HepG2 (cell line): ENCODE measurements around the gene FYTTD1. TPM values are rescaled to one million over a fixed set of nuclear protein-coding genes. Genes with fewer than 3 reads are reported as not detected.

Source experiments
- AGO2 ChIP-seq: fragments of 200-400 bp; formaldehyde crosslinking; optimal IDR thresholded peaks from 2 replicates; pipeline ENCODE3; 2017; ENCODE audit warnings: mild to moderate bottlenecking, low read depth, low read length, moderate library complexity
- ATF7-NPFF ChIP-seq: sonication (generic); formaldehyde crosslinking; IDR thresholded peaks from 2 replicates; pipeline ENCODE4 v1.8.1; 2023; ENCODE audit warnings: mild to moderate bottlenecking, low read depth, missing genetic modification reagents, moderate library complexity
- JUND ChIP-seq: sonication (generic); formaldehyde crosslinking; IDR thresholded peaks from 2 replicates; pipeline ENCODE4 v1.8.0; 2022; ENCODE audit warnings: mild to moderate bottlenecking, missing genetic modification reagents
- KDM2A ChIP-seq: sonication (generic); formaldehyde crosslinking; IDR thresholded peaks from 2 replicates; pipeline ENCODE4 v1.4.0; 2020; ENCODE audit warnings: low read depth, missing genetic modification reagents, borderline replicate concordance
- MTERF4 ChIP-seq: sonication (generic); formaldehyde crosslinking; IDR thresholded peaks from 2 replicates; pipeline ENCODE4 v1.8.0; 2023; ENCODE audit warnings: mild to moderate bottlenecking, missing genetic modification reagents
- PAX8 ChIP-seq: sonication (generic); formaldehyde crosslinking; IDR thresholded peaks from 2 replicates; pipeline ENCODE4 v1.8.0; 2022; ENCODE audit warnings: mild to moderate bottlenecking, missing genetic modification reagents, borderline replicate concordance
- POLR2G ChIP-seq: fragments of 200-400 bp; formaldehyde crosslinking; IDR thresholded peaks from 2 replicates; pipeline ENCODE4 v1.6.1; 2018; ENCODE audit warnings: mild to moderate bottlenecking, low read depth, low read length, moderate library complexity
- SAP130 ChIP-seq: IDR thresholded peaks from 2 replicates; pipeline ENCODE4 v1.6.1; 2016; ENCODE audit warnings: low read depth
- SMAD9 ChIP-seq: sonication (generic); formaldehyde crosslinking; IDR thresholded peaks from 2 replicates; pipeline ENCODE4 v1.5.1; 2020; ENCODE audit warnings: mild to moderate bottlenecking, missing genetic modification reagents
- SPEN ChIP-seq: sonication (generic); formaldehyde crosslinking; IDR thresholded peaks from 2 replicates; pipeline ENCODE4 v1.5.1; 2020; ENCODE audit warnings: low read depth, mild to moderate bottlenecking, missing genetic modification reagents
- SRSF4 ChIP-seq: fragments of 200-400 bp; formaldehyde crosslinking; IDR thresholded peaks from one replicate; pipeline ENCODE4 v1.6.1; 2018; ENCODE audit warnings: mild to moderate bottlenecking, low read depth, low read length, moderate library complexity; ENCODE audit not compliant: poor library complexity, severe bottlenecking
- ZMAT3 ChIP-seq: sonication (generic); formaldehyde crosslinking; conservative IDR thresholded peaks from 2 replicates; pipeline ENCODE4 v1.7.0; 2021; ENCODE audit warnings: missing genetic modification reagents
- ZNF773 ChIP-seq: sonication (generic); formaldehyde crosslinking; IDR thresholded peaks from 2 replicates; pipeline ENCODE4 v1.4.0; 2020; ENCODE audit warnings: missing genetic modification reagents, borderline replicate concordance
- polyA plus RNA-seq, 8 experiments: library from polyadenylated mRNA; depleted of rRNA in 3 of 8; stranded (reverse) in 7 of 8; unstranded in 1 of 8; fragments of >200 nt; fragmentation: Illumina TruSeq in 4 of 8; extraction: Trizol in 4 of 8; gene quantifications; 2 replicates each; pipeline versions ENCODE4 v1.2.1 to v1.2.3, GENCODE V29; 2011 to 2016; ENCODE audit warnings: low read depth in 4 of 8, missing spikeins in 1 of 8, mixed read lengths in 1 of 8; ENCODE audit not compliant: insufficient read depth in 1 of 8
- total RNA-seq, 5 experiments: library from RNA; depleted of rRNA; stranded (reverse); fragments of >200 nt; fragmentation: Illumina TruSeq; extraction: Trizol; gene quantifications; 2 replicates each; pipeline ENCODE4 v1.2.3, GENCODE V29; 2016; ENCODE audit warnings: low read depth in 1 of 5
- TF ChIP-seq, protein P1 (sequence below): IDR thresholded peaks from 2 replicates; pipeline ENCODE4 v1.6.1; 2012; ENCODE audit warnings: inconsistent platforms
- TF ChIP-seq, protein P2 (sequence below): sonication (generic); formaldehyde crosslinking; IDR thresholded peaks from 2 replicates; pipeline ENCODE4 v1.4.0; 2020; ENCODE audit warnings: mild to moderate bottlenecking, missing genetic modification reagents
- TF ChIP-seq, protein P3 (sequence below): sonication (generic); formaldehyde crosslinking; IDR thresholded peaks from 2 replicates; pipeline ENCODE4 v1.4.0; 2020; ENCODE audit warnings: missing genetic modification reagents
- TF ChIP-seq, protein P4 (sequence below): sonication (generic); formaldehyde crosslinking; IDR thresholded peaks from 2 replicates; pipeline ENCODE4 v1.4.0; 2020; ENCODE audit warnings: missing genetic modification reagents, borderline replicate concordance

Gene FYTTD1
- total and polyA plus RNA-seq, 2 of the 13 experiments (the other 11 are each of a cell fraction or from before 2014, with no cell fraction given) = 6.5 to 28.8 TPM

DNA sequence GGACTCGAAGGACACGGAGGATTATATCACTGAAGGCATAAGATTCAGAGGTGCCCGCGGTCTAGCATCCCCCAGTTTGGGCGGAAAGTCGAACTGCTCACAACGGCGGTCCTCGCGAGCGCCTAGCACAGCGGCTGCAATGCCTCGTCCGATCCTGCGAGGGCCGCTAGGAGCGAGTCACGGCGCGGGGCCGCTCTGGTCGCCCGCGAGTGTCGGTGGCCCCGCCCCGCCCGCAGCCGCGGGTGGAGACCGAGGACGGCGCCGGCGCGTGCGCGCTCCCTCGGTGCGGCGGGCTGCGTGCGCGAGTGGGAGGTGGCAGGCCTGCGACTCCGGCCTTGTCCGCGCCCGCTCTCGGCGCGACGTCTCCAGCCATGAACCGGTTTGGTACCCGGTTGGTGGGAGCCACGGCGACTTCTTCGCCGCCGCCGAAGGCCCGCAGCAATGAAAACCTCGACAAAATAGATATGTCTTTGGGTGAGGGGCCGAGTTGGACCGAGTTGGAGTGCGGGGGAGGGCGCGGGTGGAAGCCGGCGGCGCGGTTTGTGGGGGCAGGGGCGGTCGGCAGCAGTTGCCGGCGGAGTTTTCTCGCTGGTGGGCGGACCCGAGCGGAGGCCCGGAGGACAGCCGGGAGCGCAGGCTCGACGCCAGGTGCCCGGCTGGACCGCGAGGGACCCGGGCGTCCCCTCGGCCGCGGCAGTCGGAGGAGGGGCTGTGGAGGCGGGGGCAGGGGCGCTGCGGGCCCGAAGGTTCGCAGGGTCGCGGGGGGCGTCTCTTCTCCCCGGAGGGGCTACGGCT is at the start of gene FYTTD1 (continued):
- TF ChIP-seq, protein P1, sequence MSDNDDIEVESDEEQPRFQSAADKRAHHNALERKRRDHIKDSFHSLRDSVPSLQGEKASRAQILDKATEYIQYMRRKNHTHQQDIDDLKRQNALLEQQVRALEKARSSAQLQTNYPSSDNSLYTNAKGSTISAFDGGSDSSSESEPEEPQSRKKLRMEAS = peak; percentile 95
- TF ChIP-seq ZMAT3 (CRISPR knock-in tag) (peak; percentile 76), PAX8 (CRISPR knock-in tag) (peak; percentile 59; the same call in 1 of the 2 replicates), SMAD9 (CRISPR knock-in tag) (no peak), ATF7-NPFF (CRISPR knock-in tag) (peak; percentile 92), JUND (CRISPR knock-in tag) (0 out of 2 replicates have a peak, but pooled peaks have one; percentile 18), AGO2 (peak; percentile 40), POLR2G (peak; percentile 56; the same call in 1 of the 2 replicates), SPEN (peak; percentile 77), MTERF4 (peak; percentile 51; the same call in 1 of the 2 replicates), KDM2A (peak; percentile 42), SRSF4 (no peak), ZNF773 (CRISPR knock-in tag) (peak; percentile 78; the same call in 1 of the 2 replicates), SAP130 (CRISPR knock-in tag) (peak; percentile 32; the same call in 1 of the 2 replicates)
- TF ChIP-seq, protein P2, sequence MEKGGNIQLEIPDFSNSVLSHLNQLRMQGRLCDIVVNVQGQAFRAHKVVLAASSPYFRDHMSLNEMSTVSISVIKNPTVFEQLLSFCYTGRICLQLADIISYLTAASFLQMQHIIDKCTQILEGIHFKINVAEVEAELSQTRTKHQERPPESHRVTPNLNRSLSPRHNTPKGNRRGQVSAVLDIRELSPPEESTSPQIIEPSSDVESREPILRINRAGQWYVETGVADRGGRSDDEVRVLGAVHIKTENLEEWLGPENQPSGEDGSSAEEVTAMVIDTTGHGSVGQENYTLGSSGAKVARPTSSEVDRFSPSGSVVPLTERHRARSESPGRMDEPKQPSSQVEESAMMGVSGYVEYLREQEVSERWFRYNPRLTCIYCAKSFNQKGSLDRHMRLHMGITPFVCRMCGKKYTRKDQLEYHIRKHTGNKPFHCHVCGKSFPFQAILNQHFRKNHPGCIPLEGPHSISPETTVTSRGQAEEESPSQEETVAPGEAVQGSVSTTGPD (CRISPR knock-in tag) = no peak
- TF ChIP-seq, protein P3, sequence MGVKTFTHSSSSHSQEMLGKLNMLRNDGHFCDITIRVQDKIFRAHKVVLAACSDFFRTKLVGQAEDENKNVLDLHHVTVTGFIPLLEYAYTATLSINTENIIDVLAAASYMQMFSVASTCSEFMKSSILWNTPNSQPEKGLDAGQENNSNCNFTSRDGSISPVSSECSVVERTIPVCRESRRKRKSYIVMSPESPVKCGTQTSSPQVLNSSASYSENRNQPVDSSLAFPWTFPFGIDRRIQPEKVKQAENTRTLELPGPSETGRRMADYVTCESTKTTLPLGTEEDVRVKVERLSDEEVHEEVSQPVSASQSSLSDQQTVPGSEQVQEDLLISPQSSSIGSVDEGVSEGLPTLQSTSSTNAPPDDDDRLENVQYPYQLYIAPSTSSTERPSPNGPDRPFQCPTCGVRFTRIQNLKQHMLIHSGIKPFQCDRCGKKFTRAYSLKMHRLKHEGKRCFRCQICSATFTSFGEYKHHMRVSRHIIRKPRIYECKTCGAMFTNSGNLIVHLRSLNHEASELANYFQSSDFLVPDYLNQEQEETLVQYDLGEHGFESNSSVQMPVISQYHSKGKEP (CRISPR knock-in tag) = 0 out of 2 replicates have a peak, but pooled peaks have one; percentile 27
- TF ChIP-seq, protein P4, sequence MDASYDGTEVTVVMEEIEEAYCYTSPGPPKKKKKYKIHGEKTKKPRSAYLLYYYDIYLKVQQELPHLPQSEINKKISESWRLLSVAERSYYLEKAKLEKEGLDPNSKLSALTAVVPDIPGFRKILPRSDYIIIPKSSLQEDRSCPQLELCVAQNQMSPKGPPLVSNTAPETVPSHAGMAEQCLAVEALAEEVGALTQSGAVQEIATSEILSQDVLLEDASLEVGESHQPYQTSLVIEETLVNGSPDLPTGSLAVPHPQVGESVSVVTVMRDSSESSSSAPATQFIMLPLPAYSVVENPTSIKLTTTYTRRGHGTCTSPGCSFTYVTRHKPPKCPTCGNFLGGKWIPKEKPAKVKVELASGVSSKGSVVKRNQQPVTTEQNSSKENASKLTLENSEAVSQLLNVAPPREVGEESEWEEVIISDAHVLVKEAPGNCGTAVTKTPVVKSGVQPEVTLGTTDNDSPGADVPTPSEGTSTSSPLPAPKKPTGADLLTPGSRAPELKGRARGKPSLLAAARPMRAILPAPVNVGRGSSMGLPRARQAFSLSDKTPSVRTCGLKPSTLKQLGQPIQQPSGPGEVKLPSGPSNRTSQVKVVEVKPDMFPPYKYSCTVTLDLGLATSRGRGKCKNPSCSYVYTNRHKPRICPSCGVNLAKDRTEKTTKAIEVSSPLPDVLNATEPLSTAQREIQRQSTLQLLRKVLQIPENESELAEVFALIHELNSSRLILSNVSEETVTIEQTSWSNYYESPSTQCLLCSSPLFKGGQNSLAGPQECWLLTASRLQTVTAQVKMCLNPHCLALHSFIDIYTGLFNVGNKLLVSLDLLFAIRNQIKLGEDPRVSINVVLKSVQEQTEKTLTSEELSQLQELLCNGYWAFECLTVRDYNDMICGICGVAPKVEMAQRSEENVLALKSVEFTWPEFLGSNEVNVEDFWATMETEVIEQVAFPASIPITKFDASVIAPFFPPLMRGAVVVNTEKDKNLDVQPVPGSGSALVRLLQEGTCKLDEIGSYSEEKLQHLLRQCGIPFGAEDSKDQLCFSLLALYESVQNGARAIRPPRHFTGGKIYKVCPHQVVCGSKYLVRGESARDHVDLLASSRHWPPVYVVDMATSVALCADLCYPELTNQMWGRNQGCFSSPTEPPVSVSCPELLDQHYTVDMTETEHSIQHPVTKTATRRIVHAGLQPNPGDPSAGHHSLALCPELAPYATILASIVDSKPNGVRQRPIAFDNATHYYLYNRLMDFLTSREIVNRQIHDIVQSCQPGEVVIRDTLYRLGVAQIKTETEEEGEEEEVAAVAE (CRISPR knock-in tag) = no peak
